Gastroesophageal sphincter (tissue), 4 donors: ENCODE results near the gene PNMA8B. TPM values are rescaled to one million over a fixed set of nuclear protein-coding genes. Genes with fewer than 3 reads are reported as not detected.
A peak's percentile ranks its signal among the peaks of the same experiment; 100 is the strongest.

Experiments used
- ATAC-seq: fragments of 150-250 bp; one replicate; pipeline ENCODE4 v1.9.1; 2016; ENCODE audit warnings: mild to moderate bottlenecking, moderate library complexity
- H3K27ac ChIP-seq, 4 donors: fragments of 200-600 bp; sonication (generic) in 3 of 4; 1 replicate in 3 of 4; 2 replicates in 1 of 4; pipeline ENCODE4 v1.5.1; 2016 to 2019
- H3K27me3 ChIP-seq: fragments of 200-600 bp; sonication (generic); one replicate; pipeline ENCODE4 v1.5.1; 2019
- H3K36me3 ChIP-seq, 2 donors: fragments of 200-600 bp; sonication (generic); one replicate each; pipeline ENCODE4 v1.5.1; 2019; ENCODE audit warnings: control low read depth in 1 of 2
- H3K4me1 ChIP-seq, 3 donors: fragments of 200-600 bp; sonication (generic); 1 replicate in 2 of 3; 2 replicates in 1 of 3; pipeline ENCODE4 v1.5.1; 2016 to 2019; ENCODE audit warnings: control low read depth in 2 of 3
- H3K4me3 ChIP-seq, 2 donors: fragments of 200-600 bp; sonication (generic); one replicate each; pipeline ENCODE4 v1.5.1; 2019; ENCODE audit warnings: mild to moderate bottlenecking in 1 of 2, moderate library complexity in 1 of 2
- H3K9me3 ChIP-seq, 3 donors: fragments of 200-600 bp; sonication (generic); one replicate each; pipeline ENCODE4 v1.5.1; 2017 to 2019; ENCODE audit warnings: control low read depth in 2 of 3
- CTCF ChIP-seq, 4 experiments: fragments of 200-600 bp in 2 of 4; fragments of 450-650 bp in 2 of 4; sonication (generic) in 1 of 4; IDR thresholded peaks; one replicate each; pipeline ENCODE4 v1.5.1; 2017 to 2019; ENCODE audit warnings: antibody characterized with exemption in 4 of 4, mild to moderate bottlenecking in 2 of 4, moderate library complexity in 2 of 4
- EP300 ChIP-seq: sonication (generic); formaldehyde crosslinking; IDR thresholded peaks from one replicate; pipeline ENCODE4 v1.6.1; 2017; ENCODE audit warnings: antibody characterized with exemption, mild to moderate bottlenecking
- POLR2A ChIP-seq, 2 donors: fragments of 450-650 bp; IDR thresholded peaks; one replicate each; pipeline ENCODE4 v1.6.1; 2017; ENCODE audit warnings: antibody characterized with exemption in 2 of 2, mild to moderate bottlenecking in 2 of 2, moderate library complexity in 1 of 2
- POLR2AphosphoS5 ChIP-seq: sonication (generic); formaldehyde crosslinking; IDR thresholded peaks from one replicate; pipeline ENCODE4 v1.6.1; 2017; ENCODE audit warnings: antibody characterized with exemption
- WGBS, 2 donors: methylation state at CpG; one replicate each; pipeline ENCODE4 v1.1.5; 2018; ENCODE audit warnings: low coverage in 1 of 2; 5-methylcytosine and 5-hydroxymethylcytosine counted together
- total RNA-seq, 4 donors: library from RNA; depleted of rRNA; stranded (reverse); fragments of >200 nt; gene quantifications; one replicate each; pipeline ENCODE4 v1.1.0, GENCODE V29; 2016

Gene PNMA8B
- 1 to 10 TPM; 1.2 to 3.4 (median 1.6) TPM for total RNA-seq

- no peak for ATAC-seq
- H3K27me3 ChIP-seq = peaks cover 50% of the 10 kb centered on the region
- H3K9me3 ChIP-seq = no peaks in the 10 kb centered on the region
- H3K36me3 ChIP-seq = no peaks in the 10 kb centered on the region
- 0% methylated on average over 9 of the region's 29 CpGs; no CpG with 5 or more reads in 1 of the 2 donors for WGBS, 2 donors
- no peak for TF ChIP-seq POLR2AphosphoS5
- TF ChIP-seq CTCF (IDR thresholded peaks at IDR 0.05) = no peak
- TF ChIP-seq EP300 = no peak
- TF ChIP-seq POLR2A (IDR thresholded peaks at IDR 0.05) = no peak
- peak within 1 kb of the TSS in 1 of 2 donors; percentile 49 for H3K4me3 ChIP-seq
- peak within 1 kb of the TSS in 1 of 4 donors; percentile 57 for H3K27ac ChIP-seq
- peaks cover 0 to 39% (median 4%) of the 10 kb centered on the region in 3 donors for H3K4me1 ChIP-seq
Observed at GRCh38 chr19:46495786-46496099, at the start of gene PNMA8B. TSS of gene PNMA8B (minus strand) at chr19:46495867. CDS start at chr19:46495465, 402 bp downstream.

- ATAC-seq = no peak
- Histone ChIP-seq H3K4me1 (peaks cover 0 to 9% (median 0%) of the 10 kb centered on the region in 3 donors), H3K9me3 (peaks cover 0 to 11% (median 0%) of the 10 kb centered on the region in 3 donors), H3K4me3 (no peak overlapping the region), H3K27me3 (no peaks in the 10 kb centered on the region), H3K27ac (no peak overlapping the region), H3K36me3 (no peaks in the 10 kb centered on the region)
- no peak for TF ChIP-seq POLR2A (IDR thresholded peaks at IDR 0.05)
- no peak for TF ChIP-seq CTCF (IDR thresholded peaks at IDR 0.05)
- TF ChIP-seq POLR2AphosphoS5 = no peak
- no peak for TF ChIP-seq EP300
- 88% methylated on average over 3 of the region's 5 CpGs; no CpG with 5 or more reads in 1 of the 2 donors for WGBS, 2 donors
Observed at GRCh38 chr19:46544651-46545050, 49.0 kb upstream of the PNMA8B start.

GRCh38 chr19:46542428-46543230, 47.0 kb upstream of the PNMA8B start:
- Histone ChIP-seq H3K27ac (no peak overlapping the region), H3K9me3 (no peaks in the 10 kb centered on the region), H3K4me3 (no peak overlapping the region), H3K36me3 (no peaks in the 10 kb centered on the region), H3K4me1 (peaks cover 0 to 9% (median 0%) of the 10 kb centered on the region in 3 donors), H3K27me3 (no peaks in the 10 kb centered on the region)
- WGBS, 2 donors = 12 to 29% methylated on average over 11 of the region's 15 CpGs
- TF ChIP-seq EP300 (no peak), POLR2A (IDR thresholded peaks at IDR 0.05) (no peak), CTCF (IDR thresholded peaks at IDR 0.05) (peak; percentile 89 to 96 (median 94)), POLR2AphosphoS5 (no peak)
- ATAC-seq = peak; percentile 86

- H3K4me1 ChIP-seq = peaks cover 0 to 3% (median 0%) of the 10 kb centered on the region in 3 donors
- no peaks in the 10 kb centered on the region for H3K27me3 ChIP-seq
- WGBS, 2 donors = 17 to 22% methylated on average over 7 to 14 of the region's 19 CpGs
- no peak overlapping the region for H3K27ac ChIP-seq
- H3K9me3 ChIP-seq = no peaks in the 10 kb centered on the region
- no peak for ATAC-seq
- H3K36me3 ChIP-seq = no peaks in the 10 kb centered on the region
- TF ChIP-seq CTCF (IDR thresholded peaks at IDR 0.05) (peak; percentile 57 to 84 (median 77)), POLR2AphosphoS5 (no peak)
- H3K4me3 ChIP-seq = no peak overlapping the region
Observed at GRCh38 chr19:46537136-46538097, 41.8 kb upstream of the PNMA8B start.
